Activated CD4-positive, alpha-beta T cell treated with anti-CD3 and anti-CD28 coated beads, Interleukin-2, amount 50 U/mL, for 16 hours (primary cell): ENCODE measurements around the gene IGF1R.

ENCODE experiments used
- DNase-seq: peaks from one replicate; pipeline ENCODE4 v3.0.0-alpha.2; 2020

Gene IGF1R

GRCh38 chr15:98729446-98730042 lies 81.2 kb downstream of the IGF1R start:
- DNase-seq: no peak

DNA sequence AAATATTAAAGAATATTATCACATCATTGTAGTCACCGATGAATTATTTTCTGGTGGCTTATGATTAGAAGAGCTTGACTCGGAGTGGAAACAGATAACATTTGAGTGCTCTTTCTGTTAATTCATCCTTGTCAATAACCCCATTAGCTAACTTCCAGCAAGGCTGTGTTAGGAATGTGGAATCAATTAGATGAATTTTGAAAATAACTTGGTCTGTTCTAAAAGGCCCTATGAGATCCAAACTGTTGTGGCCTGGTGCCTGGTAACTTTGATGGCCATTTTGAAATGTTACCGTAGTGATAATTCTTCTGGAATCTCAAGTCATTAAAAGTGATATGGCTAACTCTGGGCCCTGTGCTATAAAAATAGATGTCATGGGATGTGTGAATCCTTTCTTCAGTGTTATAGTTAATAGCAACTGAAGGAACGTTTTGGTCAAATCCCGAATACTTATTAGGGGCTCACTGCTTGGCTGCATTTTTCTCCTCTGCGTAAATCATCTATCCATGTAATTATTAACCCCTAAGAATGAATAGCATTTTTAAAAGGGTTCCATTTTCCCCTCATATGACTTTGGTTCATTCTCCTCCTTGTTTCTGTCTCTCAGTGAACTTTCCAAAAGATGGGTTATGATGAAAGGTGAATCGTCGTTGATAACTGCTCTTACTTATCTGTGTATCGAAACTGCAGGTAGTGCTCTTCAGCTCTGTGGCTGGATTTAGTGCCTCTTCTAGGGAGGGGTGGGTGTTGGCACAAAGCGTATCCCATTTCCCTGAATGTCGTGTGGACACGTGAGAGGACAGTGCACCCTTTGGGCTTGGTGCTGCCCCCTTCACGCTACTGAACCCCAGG lies 82.7 kb downstream of the IGF1R start:
- no peak for DNase-seq

DNA sequence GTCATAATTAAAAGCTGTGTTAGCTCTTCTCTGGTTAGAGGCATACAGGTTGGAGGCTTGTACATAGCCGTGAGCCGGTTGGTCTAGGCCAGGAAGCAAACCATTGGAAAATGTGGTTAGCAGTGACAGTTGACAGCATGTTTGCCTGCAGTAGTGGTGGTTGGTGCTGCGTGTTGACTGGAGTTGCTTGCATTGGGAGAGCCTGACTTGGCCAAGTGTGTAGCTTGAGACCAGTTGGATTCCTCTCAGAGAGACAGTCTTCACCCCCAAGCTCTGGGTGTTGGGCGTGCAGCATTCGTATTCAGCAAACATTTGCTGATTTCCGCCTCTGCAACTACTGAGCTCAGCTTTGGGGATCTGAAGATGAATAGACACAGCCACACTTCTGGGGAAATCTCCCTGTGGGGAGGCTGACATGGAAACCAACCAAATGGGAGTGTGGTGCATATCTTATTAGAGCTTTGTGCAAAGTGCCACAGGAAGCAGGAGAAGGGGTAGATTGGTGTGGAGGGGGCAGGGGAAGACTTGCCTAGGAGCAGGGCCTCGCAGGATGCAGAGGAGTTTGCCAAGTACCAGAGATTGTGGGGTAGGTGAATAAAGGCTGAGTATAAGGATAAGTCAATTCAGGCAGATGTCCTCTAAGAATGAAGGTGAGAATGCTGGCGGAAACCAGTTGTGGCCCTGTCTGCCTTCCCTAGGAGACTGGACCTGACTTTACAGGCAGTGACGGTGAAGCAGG lies 83.5 kb downstream of the IGF1R start:
- no peak for DNase-seq

DNA sequence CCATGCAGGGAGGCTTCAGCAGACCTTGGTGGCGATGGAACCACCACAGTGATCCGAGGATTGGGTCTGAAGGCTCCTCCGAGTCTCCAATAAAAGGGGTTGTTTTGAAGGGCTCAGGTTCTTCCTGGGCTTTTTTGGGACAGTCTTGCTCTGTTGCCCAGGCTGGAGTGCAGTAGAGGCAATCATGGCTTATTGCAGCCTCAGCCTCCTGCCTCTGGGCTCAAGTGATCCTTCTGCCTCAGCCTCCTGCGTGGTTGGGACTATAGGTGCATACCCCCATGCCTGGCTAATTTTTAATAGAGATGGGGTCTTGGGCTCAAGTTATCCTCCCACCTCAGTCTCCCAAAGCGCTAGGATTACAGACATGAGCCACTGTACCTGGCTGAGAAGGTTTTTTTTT lies 84.8 kb downstream of the IGF1R start:
- DNase-seq: no peak

DNA sequence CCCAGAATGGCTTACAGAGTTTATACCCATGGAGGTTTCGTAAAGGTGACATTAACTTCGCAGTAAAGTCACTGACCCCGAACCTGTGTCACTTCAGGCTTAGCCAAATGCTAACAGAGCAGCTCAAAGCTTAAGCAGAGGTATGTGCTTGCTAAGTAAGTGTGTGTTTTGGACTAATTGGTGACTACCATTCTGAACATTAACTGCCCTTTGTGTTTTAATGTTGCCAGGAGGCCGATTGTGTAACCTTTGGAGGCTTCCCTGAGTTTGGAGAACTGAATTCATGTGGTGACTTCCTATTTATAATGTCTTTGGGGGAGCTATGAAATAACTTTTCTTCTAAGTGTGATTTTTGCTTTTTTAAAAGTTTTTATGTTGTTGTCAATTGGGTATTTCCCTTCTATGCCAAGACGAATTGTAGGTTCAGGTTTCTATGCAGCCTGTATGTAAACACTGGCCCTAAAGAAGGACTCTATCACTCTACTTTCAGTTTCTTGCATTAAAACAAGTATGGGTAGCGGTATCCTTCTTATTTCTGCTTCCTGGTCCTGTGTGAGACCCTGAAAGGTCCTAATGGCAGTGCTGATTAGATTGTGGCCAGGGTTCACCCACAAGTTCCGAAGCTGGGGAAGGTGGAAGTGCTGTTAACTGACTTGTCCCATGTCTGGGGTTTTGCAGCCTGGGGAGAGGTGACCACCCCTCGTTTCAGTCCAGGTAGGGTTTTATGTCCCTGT lies 86.3 kb downstream of the IGF1R start:
- no peak for DNase-seq

- DNase-seq: no peak
Measured at GRCh38 chr15:98735304-98735703, 87.0 kb downstream of the IGF1R start.

DNA sequence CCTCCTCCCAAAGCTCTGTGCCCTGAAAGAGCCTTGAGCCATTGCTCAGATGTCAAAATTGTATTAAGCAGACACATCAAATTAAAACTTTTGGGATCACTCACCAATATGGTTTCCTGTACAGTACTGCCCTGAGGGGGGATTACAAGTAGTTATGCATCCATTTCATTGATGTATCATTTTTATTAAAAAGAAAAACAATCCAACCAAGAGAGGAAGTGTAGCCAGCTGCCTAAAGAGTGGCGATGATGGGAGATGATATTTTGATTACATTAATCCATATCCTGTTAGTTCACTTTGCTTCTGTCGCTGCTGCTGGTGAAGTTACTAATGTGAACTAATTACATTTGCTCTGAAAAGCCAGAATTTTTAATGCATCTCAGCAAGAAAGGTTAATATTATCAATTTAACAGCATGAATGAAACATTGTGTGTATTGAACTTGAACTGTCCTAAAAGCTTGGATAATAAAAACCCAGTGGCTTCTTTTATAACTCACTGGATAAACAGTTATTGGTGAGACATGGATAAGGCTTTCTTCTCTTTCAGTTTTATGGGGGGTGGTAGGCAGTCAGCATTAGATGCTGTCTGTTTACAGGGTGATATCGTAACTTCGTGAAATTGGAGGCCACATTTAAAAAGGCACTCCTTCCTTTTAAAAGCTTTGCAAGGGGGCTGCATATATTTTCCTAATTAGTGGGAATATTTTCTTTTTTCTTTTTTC lies 87.7 kb downstream of the IGF1R start:
- DNase-seq: no peak

DNA sequence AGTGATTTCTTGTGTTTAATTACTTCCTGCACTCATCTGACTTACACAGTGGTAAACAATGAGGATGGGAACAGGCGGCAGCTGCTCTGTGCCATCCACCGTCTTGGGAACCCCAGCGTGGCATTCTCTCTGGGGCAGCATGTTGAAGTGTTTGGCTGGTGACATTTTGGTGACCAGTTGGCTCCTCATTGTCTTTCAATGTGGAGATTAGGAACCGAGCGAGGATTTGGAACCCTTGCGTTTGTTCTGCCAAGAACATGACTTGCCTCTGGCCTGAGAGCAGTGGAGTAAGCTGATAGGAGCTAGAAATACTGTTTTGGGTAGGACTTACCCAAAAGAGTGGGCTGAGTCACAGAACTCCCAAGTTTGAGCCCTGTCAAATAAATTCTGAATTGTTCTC lies 88.8 kb downstream of the IGF1R start:
- DNase-seq: no peak

DNA sequence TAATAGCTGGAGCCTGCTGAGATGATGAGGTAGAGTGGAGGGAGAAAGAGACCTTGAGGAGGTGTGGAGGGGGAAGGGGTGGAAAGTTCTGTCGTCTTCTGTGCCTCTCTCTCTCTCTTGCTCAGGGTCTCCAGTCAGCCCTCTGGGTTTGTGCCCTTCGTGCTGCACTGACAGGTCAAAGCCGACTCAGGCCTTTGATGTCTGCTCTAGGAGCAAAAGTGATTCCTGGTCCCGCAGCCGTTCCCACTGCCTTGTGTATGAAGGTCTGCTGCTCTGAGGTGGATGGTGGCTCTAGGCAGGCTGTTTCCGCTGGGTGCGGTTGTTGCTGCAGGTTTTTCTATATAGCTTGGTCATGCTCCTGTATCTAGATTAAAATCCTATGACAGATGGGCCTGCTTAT lies 89.4 kb downstream of the IGF1R start:
- DNase-seq: no peak

DNA sequence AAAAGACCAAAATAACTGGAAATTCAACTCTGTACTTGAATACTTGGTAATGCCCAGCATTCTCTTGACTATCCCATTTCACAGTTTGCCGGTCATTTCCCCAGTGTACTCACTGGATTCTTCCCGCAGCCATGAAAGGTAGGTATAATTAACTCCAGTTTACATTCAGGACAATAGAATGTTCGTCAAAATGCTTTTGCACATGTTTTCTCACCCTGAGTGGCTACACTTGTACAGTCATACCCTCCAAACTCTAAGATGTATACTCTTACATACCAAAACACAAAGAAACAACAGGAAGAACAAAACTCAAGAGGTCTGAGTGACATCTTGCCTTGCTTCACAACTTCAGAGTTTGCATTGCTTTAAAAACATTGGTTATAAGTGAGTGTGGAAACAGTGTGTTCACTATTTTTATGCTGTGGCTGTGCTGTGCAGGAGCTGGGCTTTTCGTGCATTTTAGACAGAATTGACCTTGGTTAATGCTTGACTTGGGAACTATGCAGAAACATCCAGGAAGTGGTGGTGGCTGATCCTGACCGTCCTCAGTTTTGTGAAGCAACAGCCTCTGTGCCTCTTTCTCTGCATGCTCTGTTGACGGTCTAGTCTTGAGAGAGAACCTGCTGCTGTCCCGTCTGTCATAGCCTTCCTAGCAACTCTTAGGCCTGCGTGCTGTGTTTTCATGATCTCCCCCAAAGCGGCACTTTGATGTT lies 90.5 kb downstream of the IGF1R start:
- no peak for DNase-seq

GRCh38 chr15:98740295-98740694 lies 92.0 kb downstream of the IGF1R start:
- DNase-seq: peak; percentile 14

GRCh38 chr15:98740963-98741362 lies 92.6 kb downstream of the IGF1R start:
- DNase-seq: no peak

DNA sequence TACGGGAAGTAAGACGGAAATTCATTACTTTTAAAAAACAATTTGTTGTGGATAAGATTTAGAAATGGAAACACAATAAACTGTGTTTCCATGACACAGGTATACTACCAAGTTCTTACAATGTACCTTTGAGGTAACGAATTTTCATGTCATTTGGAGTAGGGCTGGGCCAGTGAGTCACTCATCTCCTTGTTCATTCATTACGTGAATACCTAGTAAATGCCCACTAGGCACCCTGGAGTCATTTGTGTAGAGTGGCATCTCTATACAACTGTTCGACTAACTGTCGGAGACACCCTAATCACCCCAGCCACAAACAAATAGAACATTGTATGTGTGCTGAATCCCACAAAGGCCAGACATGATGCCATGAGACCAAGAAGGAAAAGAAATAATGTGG lies 94.8 kb downstream of the IGF1R start:
- no peak for DNase-seq

- no peak for DNase-seq
Measured at GRCh38 chr15:98744506-98744905, 96.2 kb downstream of the IGF1R start.

DNA sequence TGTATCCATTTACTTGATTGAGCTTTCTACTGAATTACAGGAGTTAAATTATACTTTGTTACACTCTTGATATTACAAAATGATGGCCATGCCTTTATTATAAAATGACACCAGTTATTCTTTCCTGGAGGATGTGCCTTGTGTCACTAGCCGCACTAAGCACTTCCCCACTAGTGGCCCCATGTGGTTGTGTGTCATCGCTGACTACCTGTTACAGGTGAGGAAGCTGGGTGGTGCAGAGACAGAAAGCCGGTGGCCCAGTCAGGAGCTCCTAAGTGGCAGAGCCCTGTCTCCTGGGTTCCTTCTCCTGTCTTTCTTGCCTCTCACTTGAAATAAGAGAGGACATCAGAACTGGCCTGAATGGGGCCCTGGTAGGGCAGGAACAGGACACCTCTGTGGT lies 96.8 kb downstream of the IGF1R start:
- DNase-seq: no peak

GRCh38 chr15:98745650-98746374 lies 97.5 kb downstream of the IGF1R start:
- no peak for DNase-seq

DNA sequence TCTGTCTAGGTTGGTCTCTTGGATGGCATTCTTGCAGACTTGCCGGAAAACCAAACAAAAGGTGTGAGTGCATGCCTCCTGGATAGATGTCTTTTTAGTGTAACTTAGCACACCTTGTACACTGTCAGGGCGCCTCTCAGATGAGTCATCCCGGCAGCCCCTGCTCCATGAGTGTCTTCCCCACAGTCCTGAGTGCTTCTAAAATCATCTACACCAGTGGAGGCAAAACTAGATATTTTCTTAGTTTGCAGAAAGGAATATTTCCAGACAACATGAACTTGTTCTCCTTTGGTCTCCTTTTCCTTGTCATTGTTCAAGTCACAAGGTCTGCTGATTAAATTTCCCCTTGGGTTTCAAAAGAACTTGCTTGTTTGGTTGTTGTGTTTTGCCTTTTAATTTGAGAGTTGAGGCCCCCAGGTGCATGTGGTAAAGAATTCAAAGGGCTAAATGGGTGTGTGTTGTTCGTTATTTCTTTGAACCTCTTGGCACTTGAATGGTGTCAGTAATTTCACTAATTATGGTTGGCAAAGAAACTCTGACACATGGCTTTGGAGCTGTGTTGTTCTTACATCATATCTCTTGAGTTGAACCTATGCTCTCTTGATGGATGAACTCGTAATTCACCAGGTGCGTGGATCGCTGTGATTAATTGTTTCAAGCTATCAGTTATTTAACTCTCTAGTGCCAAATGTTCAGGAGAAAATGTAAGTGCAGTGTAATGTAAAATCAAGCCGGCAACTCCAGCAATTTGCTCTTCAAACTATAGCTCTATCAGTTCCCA lies 98.2 kb downstream of the IGF1R start:
- DNase-seq: no peak

GRCh38 chr15:98751767-98752166 lies 103.4 kb downstream of the IGF1R start:
- no peak for DNase-seq

DNA sequence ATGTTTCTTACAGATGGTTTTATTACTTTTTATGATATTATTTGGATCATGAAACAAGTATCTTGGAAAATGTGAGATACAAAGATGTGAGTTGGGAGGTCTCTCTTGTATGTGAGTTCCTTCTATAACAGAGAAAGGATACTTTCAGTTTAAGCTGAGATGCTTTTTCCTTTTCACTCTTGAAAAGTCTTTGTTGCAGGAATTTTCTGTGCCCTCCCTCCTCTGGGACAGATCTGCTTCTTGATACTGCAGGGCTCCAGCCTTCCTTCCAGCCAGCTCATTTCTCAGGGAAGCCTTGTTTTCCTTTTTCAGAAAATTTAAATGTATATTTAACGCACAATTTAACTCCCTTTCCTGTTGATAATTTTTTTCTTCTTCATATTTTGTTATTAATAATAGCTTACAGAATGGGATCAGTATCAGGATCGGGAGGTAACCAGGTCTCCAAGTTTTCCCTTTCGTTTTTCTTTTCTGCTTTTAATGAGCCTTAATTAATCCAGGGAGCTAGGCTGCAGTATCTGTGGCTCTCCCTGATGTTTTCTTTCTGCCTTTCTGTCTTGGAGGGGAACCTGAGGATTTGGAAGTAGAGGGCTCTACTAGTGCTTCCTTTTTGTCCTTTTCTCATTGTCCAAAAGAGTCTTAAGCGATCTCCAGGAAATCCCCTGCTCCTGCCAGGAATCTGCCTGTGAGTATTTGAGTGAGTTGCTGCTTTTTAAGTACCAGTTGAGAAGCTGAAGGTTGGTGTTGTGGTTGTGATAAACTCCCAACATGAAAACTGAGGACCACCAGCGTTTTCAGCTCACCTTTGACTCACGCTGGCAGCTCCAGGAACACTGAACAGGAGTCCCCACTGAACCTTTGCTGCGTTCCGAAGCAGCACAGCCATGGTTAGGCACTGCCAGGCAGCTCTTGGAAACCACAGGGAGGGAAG lies 105.7 kb downstream of the IGF1R start:
- DNase-seq: no peak
